GM19351 (cell line): ENCODE measurements around the gene GPATCH2L.

ENCODE experiments used
- ATAC-seq: cut with Tn5 transposase; IDR thresholded peaks from one replicate; pipeline ENCODE4 v1.9.1; 2021; ENCODE audit warnings: mild to moderate bottlenecking, moderate library complexity; ENCODE audit not compliant: unreplicated experiment

Gene GPATCH2L

GRCh38 chr14:76151398-76152332, at the start of gene GPATCH2L:
GPATCH2L (plus strand) TSS chr14:76151922; CDS start chr14:76154364, 2,442 bp downstream.
- ATAC-seq = peak; percentile 81

GRCh38 chr14:76104802-76105355, 46.8 kb upstream of the GPATCH2L start:
- no peak for ATAC-seq

GRCh38 chr14:76106188-76106587, 45.5 kb upstream of the GPATCH2L start:
- no peak for ATAC-seq

DNA sequence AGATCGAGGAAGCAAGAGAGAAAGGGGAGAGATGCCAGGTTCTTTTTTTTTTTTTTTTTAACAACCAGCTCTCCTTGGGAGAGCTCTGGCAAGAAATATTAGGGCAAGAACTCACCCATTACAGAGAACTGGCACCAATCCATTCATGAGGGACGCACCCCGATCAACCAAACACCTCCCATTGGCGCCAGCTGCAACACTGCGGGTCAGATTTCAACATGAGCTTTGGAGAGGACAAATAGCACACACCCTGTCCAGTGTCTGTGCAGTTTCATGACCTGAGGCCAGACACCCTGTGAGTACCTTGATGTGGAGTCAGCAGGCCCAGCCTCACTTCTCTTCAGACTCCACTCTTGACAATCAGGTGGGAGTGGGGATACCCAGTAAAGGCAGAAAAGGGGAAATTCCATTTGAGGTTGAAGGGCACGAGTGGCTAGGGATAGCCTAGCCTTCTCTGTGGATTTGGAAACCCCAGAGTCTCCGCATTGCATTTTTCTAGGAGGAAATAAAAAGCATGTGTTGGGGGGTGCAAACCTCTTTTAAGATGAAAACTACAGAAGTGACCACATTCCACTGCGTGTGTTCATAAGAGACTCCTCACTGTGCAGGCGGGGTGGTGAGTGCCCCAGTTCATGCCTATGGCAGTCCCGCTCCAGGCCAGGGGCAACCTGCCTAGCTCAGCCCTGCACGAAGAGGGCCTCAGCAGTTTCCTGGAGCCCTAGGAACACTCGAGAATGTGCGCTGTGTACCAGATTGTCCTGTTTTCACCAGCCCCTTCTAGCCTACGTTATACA, 42.4 kb upstream of the GPATCH2L start:
- ATAC-seq = no peak

GRCh38 chr14:76112889-76113624, 38.7 kb upstream of the GPATCH2L start:
- no peak for ATAC-seq

- no peak for ATAC-seq
Observed at GRCh38 chr14:76113691-76114090, 38.0 kb upstream of the GPATCH2L start.

DNA sequence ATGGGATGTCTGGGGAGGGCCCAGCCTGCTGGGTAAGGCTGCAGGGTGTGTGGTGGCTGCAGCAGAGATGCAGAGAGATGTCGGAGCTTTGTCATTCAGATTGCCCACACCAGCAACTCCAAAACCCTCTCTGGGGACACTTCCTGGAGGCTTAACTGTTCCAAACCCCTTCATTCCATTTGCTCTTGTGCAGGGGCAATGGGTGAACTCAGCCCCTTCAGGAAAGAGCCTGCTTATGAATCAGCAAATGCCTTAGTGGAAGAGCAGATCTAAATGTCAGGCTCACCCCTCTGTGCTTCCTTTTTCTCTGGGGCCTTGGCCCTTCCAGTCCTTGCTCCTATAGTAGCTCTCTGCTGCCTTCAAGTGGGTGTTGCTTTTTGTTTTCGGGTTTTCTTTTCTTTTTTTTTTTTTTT, 36.7 kb upstream of the GPATCH2L start:
- ATAC-seq = no peak

GRCh38 chr14:76117789-76118484, 33.8 kb upstream of the GPATCH2L start:
- ATAC-seq = no peak

- ATAC-seq = no peak
Observed at GRCh38 chr14:76118594-76118993, 33.1 kb upstream of the GPATCH2L start.

DNA sequence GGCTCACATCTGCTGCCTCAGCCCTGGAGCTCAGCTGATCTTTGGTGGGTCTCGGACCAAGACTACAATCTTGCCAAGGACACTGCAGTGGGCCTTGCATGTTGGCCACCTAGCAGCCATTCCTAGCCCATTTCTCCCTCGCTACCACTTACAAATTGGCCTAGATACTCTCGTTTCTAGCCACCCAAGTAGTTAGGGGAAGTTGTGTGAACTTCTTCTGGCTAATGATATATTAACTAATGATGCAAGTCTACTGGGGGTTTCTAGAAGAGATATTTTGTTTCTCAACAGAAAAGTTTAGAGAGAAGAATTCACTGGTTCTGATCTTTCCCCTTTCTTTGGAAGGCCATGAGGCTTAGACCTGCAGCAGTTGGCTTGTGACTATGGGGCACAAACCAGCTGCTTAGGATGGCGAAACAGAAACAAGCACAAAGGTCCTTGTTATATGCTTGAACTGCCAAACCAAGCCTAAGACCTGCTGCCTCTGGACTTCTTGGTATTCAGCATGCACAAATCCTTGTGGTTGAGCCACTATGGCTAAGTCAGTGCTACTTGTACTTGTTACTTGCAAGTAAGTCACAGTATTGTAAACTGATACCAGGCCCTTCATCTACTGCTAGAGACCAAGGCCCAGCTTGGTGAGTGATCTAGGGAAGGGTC, 30.5 kb upstream of the GPATCH2L start:
- no peak for ATAC-seq

DNA sequence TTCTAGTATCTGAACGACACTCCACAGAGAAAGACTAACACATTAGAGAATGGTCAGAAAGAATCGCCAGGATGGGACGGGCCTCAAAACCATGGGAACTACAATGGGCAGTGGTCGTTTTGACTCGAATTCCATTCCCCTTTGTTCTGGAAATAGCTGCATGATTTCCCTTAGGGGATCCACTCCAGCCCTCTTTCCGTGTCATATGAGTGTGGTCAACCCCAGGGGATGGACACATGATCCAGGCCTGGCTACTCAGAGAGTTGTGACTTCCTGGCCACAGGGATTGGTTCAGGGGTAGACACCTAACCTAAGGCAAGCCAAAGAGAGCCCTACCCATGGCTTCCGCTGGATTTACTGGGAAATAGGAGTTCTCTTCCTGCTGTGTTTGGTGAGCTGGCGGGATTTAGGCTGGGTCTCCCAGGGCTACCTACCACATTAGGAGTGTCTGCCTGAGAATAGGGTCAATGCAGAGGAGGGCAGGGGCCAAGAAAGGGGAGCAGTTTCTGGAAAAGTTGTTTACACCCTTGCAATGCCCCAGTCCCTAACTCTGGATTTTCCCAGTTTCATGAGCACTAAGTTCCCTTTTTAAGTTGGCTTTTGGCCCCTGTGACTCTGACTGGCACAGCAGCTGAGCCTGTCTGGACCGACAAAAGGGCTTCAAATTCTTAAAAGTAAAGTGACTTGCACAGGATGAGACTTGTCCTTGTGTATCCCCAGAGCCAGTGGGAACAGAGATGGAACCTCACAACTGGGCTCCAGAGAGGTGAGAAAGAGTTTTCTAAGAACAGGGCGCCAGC, 28.1 kb upstream of the GPATCH2L start:
- ATAC-seq = no peak

DNA sequence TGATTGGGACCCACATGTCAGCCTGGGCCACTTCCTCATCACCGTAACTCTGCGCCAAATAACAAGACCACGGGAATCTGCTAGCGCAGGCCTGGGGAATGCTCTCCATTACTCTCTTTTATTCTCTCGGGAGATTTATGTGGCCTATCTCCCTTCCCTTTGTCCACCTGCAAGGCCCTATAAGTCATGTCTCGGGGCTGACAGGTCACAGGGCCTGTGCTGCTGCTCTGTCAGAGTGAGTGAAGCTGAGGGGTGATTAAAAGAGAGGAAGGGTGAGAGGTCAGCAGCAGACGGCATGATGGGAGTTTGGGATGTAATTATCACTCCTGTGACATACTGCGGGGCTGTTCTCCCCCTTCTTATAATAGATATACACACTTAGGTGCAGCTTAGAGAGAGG, 26.2 kb upstream of the GPATCH2L start:
- no peak for ATAC-seq

DNA sequence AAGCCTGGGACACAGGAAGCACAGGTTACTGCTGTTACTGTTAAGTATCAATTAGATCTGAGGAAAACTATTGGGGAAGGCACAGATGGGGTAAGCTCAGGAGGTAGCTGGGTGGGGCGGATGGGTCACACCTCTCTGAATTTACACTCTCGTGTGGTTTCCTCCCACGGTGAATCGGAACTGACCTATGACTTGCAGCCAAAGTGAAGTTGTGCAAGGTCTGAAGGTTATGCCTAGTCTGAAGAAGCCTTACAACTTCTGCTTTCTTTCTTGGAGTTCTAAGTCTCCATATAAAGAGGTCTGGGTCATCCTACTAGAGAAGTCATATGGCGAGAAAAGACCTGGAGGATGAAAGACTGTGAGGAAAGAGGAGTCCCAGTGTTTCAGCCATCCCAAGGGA, 25.6 kb upstream of the GPATCH2L start:
- ATAC-seq = no peak

GRCh38 chr14:76129851-76130576, 21.7 kb upstream of the GPATCH2L start:
- ATAC-seq = no peak

DNA sequence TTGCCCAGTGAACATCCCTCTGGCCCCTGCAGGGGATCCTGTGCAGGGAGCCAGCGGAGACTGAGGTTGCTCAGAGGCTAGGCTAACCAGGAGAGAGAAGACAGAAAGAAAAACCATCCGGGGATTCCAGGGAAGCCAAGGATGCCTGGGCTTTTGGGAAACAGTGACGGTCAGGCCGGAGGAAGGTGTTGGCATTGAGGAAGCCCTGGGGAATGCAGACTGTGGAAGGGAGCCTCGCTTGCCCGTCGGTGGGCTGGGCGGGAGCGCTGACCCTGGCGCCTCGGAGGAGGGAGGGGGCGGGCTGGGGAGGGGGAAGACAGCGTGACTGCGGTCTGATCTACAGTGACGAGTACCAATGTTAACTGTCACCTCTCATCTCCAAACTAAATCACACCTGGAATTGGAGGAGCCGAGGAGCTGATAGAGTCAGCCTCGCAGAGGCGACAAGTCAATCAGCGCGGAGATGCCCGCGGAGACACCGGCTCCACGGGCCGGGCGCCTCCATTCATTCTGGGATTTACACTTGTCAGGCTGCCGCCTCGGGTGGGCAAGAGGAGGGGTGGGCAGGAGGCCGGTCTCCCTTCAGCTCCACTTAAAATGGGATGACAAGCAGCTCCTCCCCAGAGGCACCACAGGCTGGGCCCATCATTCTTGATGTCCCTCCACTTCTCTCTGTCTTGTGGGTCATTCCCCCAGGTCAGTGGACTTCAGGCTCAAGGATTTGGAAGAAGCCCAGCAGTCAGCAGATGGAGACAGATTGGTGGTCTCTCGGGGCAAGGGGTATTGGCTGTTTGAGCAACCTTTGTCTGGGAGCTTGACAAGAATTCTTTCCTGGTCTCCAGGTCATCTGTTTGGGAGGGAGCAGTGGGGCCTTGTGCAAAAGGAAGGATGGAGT, 20.4 kb upstream of the GPATCH2L start:
- no peak for ATAC-seq

- no peak for ATAC-seq
Observed at GRCh38 chr14:76133103-76133502, 18.6 kb upstream of the GPATCH2L start.

GRCh38 chr14:76134231-76134630, 17.5 kb upstream of the GPATCH2L start:
- no peak for ATAC-seq
